ENCODE data around the gene SNAI3.
A peak's percentile ranks its signal among the peaks of the same experiment; 100 is the strongest.

The SNAI3 gene

DNA sequence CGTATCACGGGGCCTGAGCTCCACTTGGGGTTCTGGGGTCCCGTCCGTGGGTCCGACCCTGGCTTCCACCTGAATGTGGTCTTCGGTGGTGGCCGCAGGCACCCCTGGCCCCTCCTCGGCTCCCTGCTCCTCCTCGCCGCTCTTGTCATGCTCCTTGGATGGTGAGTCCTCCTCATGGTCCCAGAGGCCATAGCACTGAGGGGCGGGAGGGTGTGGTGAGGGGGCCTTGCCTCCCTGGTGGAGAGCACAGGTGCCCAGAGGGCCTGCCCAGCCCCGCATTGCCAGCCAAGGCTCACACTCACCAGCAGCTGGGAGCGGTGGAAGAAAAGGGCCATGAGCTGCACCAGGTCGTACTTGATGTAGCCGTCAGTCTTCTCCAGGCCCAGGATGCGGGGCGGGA lies 34.9 kb upstream of the SNAI3 start:
- DNase-seq, result no peak

DNA sequence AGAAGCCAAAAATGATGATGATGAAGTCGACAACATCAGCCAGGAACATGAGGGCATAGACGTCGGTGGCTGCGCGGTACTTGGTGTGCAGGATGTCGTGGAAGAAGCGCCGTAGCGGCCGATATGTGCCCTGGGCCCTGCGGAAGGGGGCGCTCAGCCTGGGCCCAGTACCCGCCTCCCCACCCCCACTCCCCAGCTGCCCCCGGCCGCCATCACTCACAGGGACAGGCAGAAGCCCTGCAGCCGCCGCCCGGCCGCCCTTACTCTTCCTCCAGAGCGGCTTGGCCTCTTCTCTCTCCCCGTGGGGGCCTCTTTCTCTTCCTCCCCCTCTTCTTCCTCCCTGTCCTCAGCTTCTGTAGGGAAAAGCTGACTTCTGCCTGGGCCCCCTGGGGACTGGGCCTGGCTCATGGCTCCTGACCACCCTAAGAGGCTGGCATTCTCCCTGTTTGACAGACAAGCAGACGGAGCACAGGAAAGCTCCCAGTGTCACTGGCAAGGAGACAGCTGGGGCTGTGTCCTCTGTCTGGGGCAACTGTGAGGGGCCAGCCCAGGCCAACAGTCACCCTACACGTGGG lies 34.2 kb upstream of the SNAI3 start:
- no peak for DNase-seq

DNA sequence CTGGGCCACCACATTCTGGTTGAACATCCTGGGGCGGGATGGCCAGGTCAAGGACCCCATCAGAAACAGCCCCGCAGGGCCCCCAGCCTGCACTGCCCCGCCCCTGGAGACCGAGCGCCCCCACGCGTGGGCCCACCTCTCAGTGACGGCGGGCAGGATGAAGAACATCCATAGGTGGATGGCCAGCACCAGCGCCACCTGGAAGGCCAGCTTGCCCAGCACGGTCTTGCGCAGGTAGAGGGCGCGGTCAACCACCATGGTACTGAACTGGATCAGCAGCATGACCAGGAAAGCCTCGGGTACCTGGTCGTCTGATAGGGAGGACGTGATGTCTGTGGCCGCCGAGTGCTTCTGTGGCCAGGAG lies 33.6 kb upstream of the SNAI3 start:
- DNase-seq, result no peak

GRCh38 chr16:88719267-88719932 lies 33.1 kb upstream of the SNAI3 start:
- DNase-seq, result no peak

- no peak for DNase-seq
Observed at GRCh38 chr16:88718178-88718577, 31.9 kb upstream of the SNAI3 start.

- no peak for DNase-seq
Observed at GRCh38 chr16:88716601-88717001, 30.3 kb upstream of the SNAI3 start.

DNA sequence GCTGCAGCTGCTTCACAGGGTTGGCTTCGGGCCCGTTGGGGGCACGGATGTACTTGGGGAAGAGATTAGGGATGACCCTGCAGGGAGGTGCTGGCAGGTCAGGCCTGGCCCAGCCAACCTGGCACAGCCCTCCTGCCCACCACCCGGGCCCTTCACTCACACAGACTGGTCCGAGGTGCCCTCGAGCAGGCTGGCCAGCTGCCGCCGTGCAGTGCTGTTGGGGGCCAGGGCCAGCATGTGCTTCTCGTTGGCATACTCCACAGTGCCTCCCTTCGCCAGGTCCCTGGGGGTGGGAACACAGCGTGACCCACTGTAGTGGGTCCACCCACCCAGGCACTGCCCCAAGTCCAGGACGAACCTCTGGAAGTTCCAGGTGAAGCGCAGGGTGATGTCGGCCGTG lies 29.9 kb upstream of the SNAI3 start:
- no peak for DNase-seq

DNA sequence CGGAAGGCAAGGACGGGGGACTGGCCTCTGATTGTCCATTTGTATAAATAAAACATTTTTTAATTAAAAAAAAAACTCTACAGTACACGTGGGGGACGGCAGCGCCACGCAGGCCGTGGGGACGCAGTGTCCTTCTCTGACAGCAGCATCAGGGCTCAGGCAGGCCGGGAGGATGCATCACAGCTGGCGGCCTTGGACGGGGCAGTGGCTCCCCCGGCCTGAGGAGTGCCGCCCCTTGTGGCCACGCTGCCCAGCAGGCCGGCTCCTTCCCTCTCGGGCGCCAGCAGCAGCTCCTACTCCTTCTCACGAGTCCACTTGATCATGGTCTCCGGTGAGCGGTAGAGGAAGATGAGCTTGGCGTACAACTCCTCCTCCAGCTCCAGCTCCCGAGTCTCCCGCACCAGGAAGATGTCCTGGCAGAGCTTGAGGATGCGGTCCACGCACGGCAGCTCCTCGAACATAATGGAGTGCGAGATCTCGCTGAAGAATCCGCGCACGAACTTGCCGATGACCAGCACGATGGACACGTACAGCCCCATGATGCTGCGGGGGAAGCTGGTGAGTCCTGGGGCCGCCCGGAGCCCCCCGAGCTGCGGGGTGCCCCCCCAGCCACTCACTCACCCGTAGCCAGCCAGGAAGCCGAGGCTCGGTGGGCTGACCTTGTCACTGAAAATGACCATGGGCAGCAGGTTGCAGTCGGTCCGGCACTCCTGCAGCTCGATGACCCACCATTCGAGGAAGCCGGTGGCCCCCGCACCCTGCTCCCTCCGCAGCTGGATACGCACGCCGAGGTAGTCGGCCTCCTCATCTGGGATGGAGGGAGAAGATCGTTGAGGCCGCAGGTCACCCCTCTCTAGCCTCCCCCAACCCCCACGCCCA lies 29.2 kb upstream of the SNAI3 start:
- DNase-seq, result no peak

GRCh38 chr16:88714420-88715302 lies 28.4 kb upstream of the SNAI3 start:
- DNase-seq, result no peak

DNA sequence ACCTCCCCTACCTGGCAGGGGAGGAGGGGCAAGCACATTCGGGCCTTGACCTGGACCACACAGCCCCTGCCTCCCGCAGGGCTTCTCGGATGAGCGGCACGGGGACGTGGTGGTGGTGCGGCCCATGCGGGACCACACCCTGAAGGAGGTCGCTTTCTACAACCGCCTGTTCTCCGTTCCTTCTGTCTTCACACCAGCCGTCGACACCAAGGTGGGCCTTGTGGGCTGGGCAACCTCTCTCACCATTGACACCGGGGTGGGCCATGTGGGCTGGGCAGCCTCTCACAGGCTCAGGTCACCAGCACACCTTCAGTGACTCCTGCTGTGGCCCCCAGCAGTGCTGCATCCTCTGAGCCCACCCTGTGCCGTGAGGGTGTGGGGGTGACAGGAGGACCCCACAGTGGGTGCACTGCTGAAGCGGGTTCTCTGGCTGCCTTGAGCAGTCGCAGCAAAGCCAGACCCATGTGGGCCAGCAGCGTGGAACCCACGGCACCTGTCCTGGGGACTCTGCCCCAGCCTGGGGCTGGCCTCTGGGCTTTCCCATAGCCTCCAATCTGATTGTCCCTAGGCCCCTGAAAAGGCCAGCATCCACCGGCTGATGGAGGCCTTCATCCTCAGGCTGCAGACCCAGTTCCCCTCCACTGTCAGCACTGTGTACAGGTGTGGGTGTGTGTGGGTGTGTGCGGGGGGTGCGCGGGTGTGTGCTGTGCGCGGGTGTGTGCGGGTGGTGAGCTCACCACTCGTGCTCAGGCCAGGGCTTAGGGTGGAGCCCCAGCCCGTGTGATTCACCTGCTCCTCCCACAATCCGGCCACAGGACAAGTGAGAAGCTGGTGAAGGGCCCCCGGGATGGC lies 27.5 kb upstream of the SNAI3 start:
- no peak for DNase-seq

DNA sequence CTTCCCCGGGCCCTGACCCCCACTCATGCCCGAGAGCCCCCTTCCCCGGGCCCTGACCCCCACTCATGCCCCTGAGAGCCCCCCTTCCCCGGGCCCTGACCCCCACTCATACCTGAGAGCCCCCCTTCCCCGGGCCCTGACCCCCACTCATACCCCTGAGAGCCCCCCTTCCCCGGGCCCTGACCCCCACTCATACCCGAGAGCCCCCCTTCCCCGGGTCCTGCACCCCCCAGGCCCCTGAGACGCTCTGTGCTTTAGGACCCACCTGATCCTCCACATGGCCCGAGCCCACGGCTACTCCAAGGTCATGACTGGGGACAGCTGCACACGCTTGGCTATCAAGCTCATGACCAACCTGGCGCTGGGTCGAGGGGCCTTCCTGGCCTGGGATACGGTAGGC lies 26.7 kb upstream of the SNAI3 start:
- DNase-seq, result no peak

DNA sequence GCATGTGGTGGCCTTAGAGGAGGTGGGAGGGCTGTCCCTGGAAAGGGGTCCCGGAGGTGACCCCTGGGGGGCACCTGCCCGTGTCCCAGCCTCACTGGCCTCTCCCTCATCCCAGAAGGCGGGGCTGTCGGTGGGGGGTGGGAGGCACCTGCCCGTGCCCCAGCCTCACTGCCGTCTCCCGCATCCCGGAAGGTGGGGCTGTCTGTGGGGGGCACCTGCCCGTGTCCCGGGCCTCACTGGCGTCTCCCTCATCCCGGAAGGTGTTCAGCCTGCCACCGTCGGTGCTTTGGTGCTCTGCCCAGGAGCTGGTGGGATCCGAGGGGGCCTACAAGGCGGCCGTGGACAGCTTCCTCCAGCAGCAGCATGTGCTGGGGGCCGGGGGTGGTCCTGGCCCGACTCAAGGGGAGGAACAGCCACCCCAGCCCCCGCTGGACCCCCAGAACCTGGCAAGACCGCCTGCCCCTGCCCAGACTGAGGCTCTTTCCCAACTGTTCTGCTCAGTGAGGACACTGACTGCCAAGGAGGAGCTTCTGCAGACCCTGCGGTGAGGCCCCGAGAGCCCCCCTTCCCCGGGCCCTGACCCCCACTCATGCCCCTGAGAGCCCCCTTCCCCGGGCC lies 26.2 kb upstream of the SNAI3 start:
- no peak for DNase-seq

DNA sequence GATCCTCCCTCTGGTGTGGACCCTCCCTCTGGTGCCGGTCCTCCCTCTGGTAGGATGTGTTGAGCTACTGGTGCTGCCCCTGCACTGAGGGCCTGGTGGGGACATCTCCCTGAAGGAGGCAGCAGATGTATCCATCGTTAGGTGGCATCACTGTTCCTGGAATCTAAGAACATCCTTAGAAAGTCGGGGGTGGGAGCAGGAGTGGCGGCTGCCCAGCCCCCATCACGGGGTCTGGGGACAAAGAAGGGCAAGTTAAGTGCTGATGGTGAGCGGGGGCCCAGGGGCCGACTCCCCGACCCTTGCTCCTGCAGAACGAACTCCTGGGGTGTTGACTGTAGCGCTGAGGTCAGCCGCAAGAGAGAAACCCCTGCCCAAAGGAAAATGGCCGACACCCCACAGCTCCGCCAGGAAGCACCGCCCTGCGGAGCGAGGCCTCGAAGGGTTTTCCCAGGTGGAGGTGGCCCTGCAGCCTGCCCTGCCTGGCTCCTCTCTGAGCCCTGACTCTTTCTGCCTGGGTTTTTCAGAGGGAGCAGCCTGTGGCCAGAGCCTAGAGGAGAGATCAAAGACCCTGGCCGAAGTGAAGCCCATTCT lies 25.5 kb upstream of the SNAI3 start:
- no peak for DNase-seq

- DNase-seq, result no peak
Observed at GRCh38 chr16:88710556-88710955, 24.2 kb upstream of the SNAI3 start.

DNA sequence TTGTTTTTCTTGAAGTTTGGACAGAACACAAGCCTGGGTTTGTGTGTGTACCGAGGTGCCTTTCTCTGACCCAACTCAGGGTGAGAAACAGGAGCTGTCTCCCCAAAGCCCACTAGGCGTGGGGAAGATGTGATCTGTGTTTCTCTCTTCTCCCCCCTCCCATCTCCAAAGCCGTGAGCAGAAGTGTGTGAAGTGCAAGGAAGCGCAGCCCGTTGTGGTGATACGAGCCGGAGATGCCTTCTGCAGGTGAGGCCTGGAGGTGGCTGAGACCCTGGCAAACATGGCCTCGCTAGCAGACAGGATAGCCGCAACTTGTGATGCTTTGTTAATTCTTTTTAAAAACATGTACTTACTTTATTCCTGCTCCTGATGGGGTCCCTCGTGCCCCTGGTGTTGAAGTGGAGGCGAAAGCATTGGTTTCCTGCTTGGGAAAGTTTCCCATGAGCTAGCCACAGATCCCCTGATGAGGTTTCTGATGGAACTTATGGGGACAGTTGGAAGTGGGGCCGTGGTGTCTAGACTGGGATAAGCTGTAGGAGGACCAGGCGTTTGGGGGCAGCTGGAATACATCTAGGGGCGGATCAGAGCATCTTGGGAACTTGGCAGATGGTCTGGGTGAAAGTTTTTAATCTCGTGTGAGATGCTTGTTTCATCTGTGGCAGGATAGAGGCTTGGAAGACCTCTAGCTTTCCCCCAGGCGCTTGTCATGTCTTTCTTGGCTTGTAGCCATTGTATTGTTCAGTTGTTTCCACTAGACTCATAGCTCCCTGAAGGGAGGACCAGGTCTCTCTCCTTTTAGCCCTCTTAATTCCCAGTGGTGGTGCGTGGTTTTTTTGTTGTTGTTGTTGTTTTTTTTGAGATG lies 20.9 kb upstream of the SNAI3 start:
- no peak for DNase-seq

- peak; percentile 93 for DNase-seq
Observed at GRCh38 chr16:88706229-88706964, 20.1 kb upstream of the SNAI3 start, which contains the start of the genes CTU2 and RNF166. CTU2 (plus strand) TSS chr16:88706503; CDS start chr16:88706531, 28 bp downstream. RNF166 (minus strand) TSS chr16:88706408; CDS start chr16:88706325, 83 bp downstream.

GRCh38 chr16:88705801-88706228 lies 19.5 kb upstream of the SNAI3 start:
- DNase-seq, result peak; percentile 34

DNA sequence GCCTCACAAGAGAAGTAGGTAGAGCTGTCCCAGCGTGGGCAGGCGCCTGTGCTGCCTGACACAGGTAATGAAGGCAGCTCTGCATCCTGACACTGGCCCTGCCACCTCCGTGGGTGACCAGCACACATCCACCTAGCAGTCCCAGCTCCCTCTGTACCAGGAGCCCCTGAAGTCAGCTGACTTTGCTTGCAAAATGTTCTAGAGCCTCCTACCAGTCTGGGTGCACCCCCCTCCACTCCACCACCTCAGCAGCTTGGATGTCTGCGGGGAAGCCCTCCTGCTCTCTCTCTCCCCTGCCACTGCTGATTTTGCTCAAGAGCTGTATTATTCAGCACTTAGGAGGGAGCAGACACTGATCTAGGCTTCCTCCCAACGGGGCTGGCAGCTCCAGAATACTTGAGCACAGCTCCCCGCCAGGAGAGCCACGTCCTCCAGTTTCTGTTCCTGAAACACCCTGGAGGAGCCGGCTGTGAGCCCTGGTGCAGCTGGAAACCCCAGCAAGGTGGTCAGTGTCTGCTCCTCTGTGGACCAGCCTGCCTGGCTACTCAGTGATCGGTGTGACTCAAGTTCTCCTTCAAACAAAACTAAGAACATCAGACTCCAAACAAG lies 18.9 kb upstream of the SNAI3 start:
- peak; percentile 25 for DNase-seq
